RKO (cell line): ENCODE measurements around the gene VIPR2.

ENCODE experiments used
- DNase-seq: peaks from one replicate; pipeline ENCODE4 v3.0.0-alpha.2; 2016; ENCODE audit warnings: low spot score

The VIPR2 gene

GRCh38 chr7:159064816-159065510, 79.7 kb downstream of the VIPR2 start:
- DNase-seq = no peak

- DNase-seq = no peak
Measured at GRCh38 chr7:159064121-159064815, 80.4 kb downstream of the VIPR2 start.

GRCh38 chr7:159063046-159063840, 81.4 kb downstream of the VIPR2 start:
- DNase-seq = no peak

- DNase-seq = no peak
Measured at GRCh38 chr7:159062569-159062968, 82.1 kb downstream of the VIPR2 start.

- DNase-seq = no peak
Measured at GRCh38 chr7:159061674-159062212, 82.9 kb downstream of the VIPR2 start.

GRCh38 chr7:159061209-159061608, 83.5 kb downstream of the VIPR2 start:
- DNase-seq = no peak

- no peak for DNase-seq
Measured at GRCh38 chr7:159060440-159060839, 84.2 kb downstream of the VIPR2 start.

GRCh38 chr7:159059629-159060028, 85.0 kb downstream of the VIPR2 start:
- DNase-seq = no peak

- no peak for DNase-seq
Measured at GRCh38 chr7:159057647-159058046, 87.0 kb downstream of the VIPR2 start.

- no peak for DNase-seq
Measured at GRCh38 chr7:159056737-159057136, 87.9 kb downstream of the VIPR2 start.

GRCh38 chr7:159051916-159052315, 92.8 kb downstream of the VIPR2 start:
- no peak for DNase-seq

GRCh38 chr7:159050704-159051103, 94.0 kb downstream of the VIPR2 start:
- no peak for DNase-seq

- DNase-seq = no peak
Measured at GRCh38 chr7:159049266-159050025, 95.2 kb downstream of the VIPR2 start.

GRCh38 chr7:159048656-159049055, 96.0 kb downstream of the VIPR2 start:
- no peak for DNase-seq

GRCh38 chr7:159047536-159047935, 97.1 kb downstream of the VIPR2 start:
- no peak for DNase-seq

GRCh38 chr7:159046300-159046699, 98.4 kb downstream of the VIPR2 start:
- DNase-seq = no peak

- no peak for DNase-seq
Measured at GRCh38 chr7:159045839-159046238, 98.8 kb downstream of the VIPR2 start.

- DNase-seq = no peak
Measured at GRCh38 chr7:159042581-159043101, 102.0 kb downstream of the VIPR2 start.

GRCh38 chr7:159042103-159042502, 102.6 kb downstream of the VIPR2 start:
- DNase-seq = no peak

- DNase-seq = no peak
Measured at GRCh38 chr7:159040912-159041711, 103.6 kb downstream of the VIPR2 start.

- DNase-seq = no peak
Measured at GRCh38 chr7:159040146-159040545, 104.5 kb downstream of the VIPR2 start.
